Panc1 (cell line): Measurements from ENCODE around the gene C7. TPM values are rescaled to one million over a fixed set of nuclear protein-coding genes. Genes with fewer than 3 reads are reported as not detected.

ENCODE experiments used
- ATAC-seq: fragments of 200-7000 bp; cut with Tn5 transposase; 2 replicates; pipeline ENCODE4 v1.9.1; 2020; ENCODE audit warnings: mild to moderate bottlenecking, moderate library complexity
- BruUV-seq: library from RNA; stranded (reverse); fragments of 400-500 nt; replicated peaks from 2 replicates; lab custom pipeline; 2021; lab: Mats Ljungman, UMichigan
- CTCF ChIA-PET: fragments of 300-600 bp; sonication (Branson Sonifier 250); formaldehyde crosslinking; loops from one replicate; lab custom pipeline; 2022; ENCODE audit warnings: antibody characterized with exemption; lab: Charles Lee
- POLR2A ChIA-PET: fragments of 300-600 bp; sonication (Branson Sonifier 250); formaldehyde crosslinking; loops from one replicate; lab custom pipeline; 2022; ENCODE audit warnings: antibody characterized with exemption; lab: Charles Lee
- DNase-seq: peaks from one replicate; pipeline ENCODE4 v3.0.0-alpha.2; 2010; ENCODE audit warnings: low read depth, low spot score
- H3K27ac ChIP-seq: 2 replicates; pipeline ENCODE4 v1.5.1; 2011; ENCODE audit warnings: mild to moderate bottlenecking, low read length, inconsistent platforms
- H3K27me3 ChIP-seq: fragments of 200-500 bp; sonication (Bioruptor generic); 2 replicates; pipeline ENCODE4 v1.6.0; 2014; ENCODE audit warnings: low read length, inconsistent platforms; ENCODE audit not compliant: control insufficient read depth, insufficient read depth
- H3K36me3 ChIP-seq: fragments of 200-500 bp; sonication (Bioruptor generic); 2 replicates; pipeline ENCODE4 v1.5.1; 2014; ENCODE audit warnings: inconsistent platforms, mild to moderate bottlenecking, low read length, moderate library complexity; ENCODE audit not compliant: control insufficient read depth, insufficient read depth
- H3K4me1 ChIP-seq: 2 replicates; pipeline ENCODE4 v1.5.1; 2011; ENCODE audit warnings: inconsistent platforms, mild to moderate bottlenecking, low read length, moderate library complexity; ENCODE audit not compliant: control insufficient read depth, insufficient read depth
- H3K4me3 ChIP-seq, 2 experiments: 2 replicates each; pipeline ENCODE4 v1.5.1; 2011 to 2012; ENCODE audit warnings: low read depth in 2 of 2, low read length in 2 of 2, mild to moderate bottlenecking in 2 of 2, inconsistent platforms in 1 of 2, moderate library complexity in 1 of 2
- H3K9me3 ChIP-seq: fragments of 200-500 bp; sonication (Bioruptor generic); 2 replicates; pipeline ENCODE4 v1.5.1; 2014; ENCODE audit warnings: low read depth, mild to moderate bottlenecking, inconsistent platforms, low read length, moderate library complexity; ENCODE audit not compliant: control insufficient read depth, insufficient read depth
- CTCF ChIP-seq: fragments of 450-650 bp; IDR thresholded peaks from 2 replicates; pipeline ENCODE4 v1.5.1; 2017; ENCODE audit warnings: mild to moderate bottlenecking
- POLR2AphosphoS5 ChIP-seq: IDR thresholded peaks from 2 replicates; pipeline ENCODE4 v1.6.1; 2012; ENCODE audit warnings: mild to moderate bottlenecking, low read depth, low read length, moderate library complexity
- REST ChIP-seq, 2 experiments: IDR thresholded peaks; 2 replicates each; pipeline ENCODE4 v1.6.1; 2011 to 2012; ENCODE audit warnings: low read depth in 2 of 2, control low read depth in 1 of 2, low read length in 1 of 2, mild to moderate bottlenecking in 1 of 2, moderate library complexity in 1 of 2; ENCODE audit not compliant: insufficient read depth in 1 of 2
- TCF7L2 ChIP-seq: IDR thresholded peaks from 2 replicates; pipeline ENCODE4 v1.6.1; 2011; ENCODE audit warnings: mild to moderate bottlenecking, low read depth, low read length, inconsistent platforms
- in situ Hi-C: cut with HindIII; loops from 2 replicates; pipeline ENCODE4 v1.10.0; 2016; ENCODE audit warnings: low sequenced_read_pairs, low pct_unique_long_range_greater_than_20kb
- intact Hi-C: fragments of 100-400 bp; cut with micrococcal nuclease; formaldehyde crosslinking; loops from one replicate; pipeline ENCODE4 v1.10.0; 2022; ENCODE audit not compliant: unreplicated experiment
- total RNA-seq: library from RNA; stranded (reverse); gene quantifications from one replicate; pipeline ENCODE4 v1.2.1, GENCODE V29; 2021; ENCODE audit not compliant: unreplicated experiment

The C7 gene
- total RNA-seq, 1 experiment from 2014 or later: 1.4 TPM

- intact Hi-C loops: no loop called here
- H3K27ac ChIP-seq: no peak overlapping the region
- no peaks in the 10 kb centered on the region for H3K4me1 ChIP-seq
- H3K9me3 ChIP-seq: no peaks in the 10 kb centered on the region
- no TSS peak for BruUV-seq
- in situ Hi-C loops: no loop called here
- no peak for TF ChIP-seq REST (IDR thresholded peaks at IDR 0.05; ENCODE audit: insufficient read depth in 1 of 2, low read depth in 2 of 2, low read length in 1 of 2)
- TF ChIP-seq POLR2AphosphoS5: no peak
- TF ChIP-seq TCF7L2: 0 out of 2 replicates have a peak, but pooled peaks have one; percentile 25
- H3K36me3 ChIP-seq: no peaks in the 10 kb centered on the region
- no peak for DNase-seq
- CTCF ChIA-PET: no interaction called here
- H3K4me3 ChIP-seq: no peak overlapping the region
- no peaks in the 10 kb centered on the region for H3K27me3 ChIP-seq
- POLR2A ChIA-PET: no interaction called here
- ATAC-seq: no peak
Observed at GRCh38 chr5:40976041-40976440, 66.7 kb downstream of the C7 start.

GRCh38 chr5:40976836-40977235 is 67.5 kb downstream of the C7 start:
- in situ Hi-C loops: no loop called here
- Histone ChIP-seq H3K4me3 (no peak overlapping the region), H3K9me3 (no peaks in the 10 kb centered on the region), H3K27ac (no peak overlapping the region), H3K36me3 (no peaks in the 10 kb centered on the region), H3K27me3 (no peaks in the 10 kb centered on the region), H3K4me1 (no peaks in the 10 kb centered on the region)
- ChIA-PET POLR2A (no interaction called here), CTCF (no interaction called here)
- intact Hi-C loops: no loop called here
- no peak for ATAC-seq
- no peak for DNase-seq
- BruUV-seq: no TSS peak
- no peak for TF ChIP-seq CTCF

- H3K27me3 ChIP-seq: no peaks in the 10 kb centered on the region
- ChIA-PET CTCF (no interaction called here), POLR2A (no interaction called here)
- intact Hi-C loops (no loop called here), in situ Hi-C loops (no loop called here)
- DNase-seq (no peak), ATAC-seq (no peak)
- no peak overlapping the region for H3K27ac ChIP-seq
- no peaks in the 10 kb centered on the region for H3K4me1 ChIP-seq
- H3K4me3 ChIP-seq: no peak overlapping the region
- no peaks in the 10 kb centered on the region for H3K9me3 ChIP-seq
- BruUV-seq: no TSS peak
- H3K36me3 ChIP-seq: no peaks in the 10 kb centered on the region
- TF ChIP-seq POLR2AphosphoS5 (no peak), REST (IDR thresholded peaks at IDR 0.05; ENCODE audit: insufficient read depth in 1 of 2, low read depth in 2 of 2, low read length in 1 of 2) (no peak), TCF7L2 (no peak)
Observed at GRCh38 chr5:40981420-40981819, 72.1 kb downstream of the C7 start.
